ENCODE measurements around the gene GSTP1. TPM values are rescaled to one million over a fixed set of nuclear protein-coding genes. Genes with fewer than 3 reads are reported as not detected.

Gene GSTP1
- 100 to 1,000 TPM; 462 to 474 TPM for total RNA-seq
- polyA plus RNA-seq = 333 TPM

- no peaks in the 10 kb centered on the region for H3K36me3 ChIP-seq (ENCODE audit: insufficient read depth, low read length)
- Mint-ChIP-seq H3K27me3 (peaks cover 4 to 10% of the 10 kb centered on the region in 2 donors), H3K4me1 (peaks cover 28 to 47% (median 41%) of the 10 kb centered on the region in 3 donors), H3K36me3 (peaks cover 0 to 11% (median 3%) of the 10 kb centered on the region in 3 donors), H3K9me3 (no peaks in the 10 kb centered on the region), H3K27ac (peak within 1 kb of the TSS; percentile 41 to 98 (median 93)), H3K4me3 (peak within 1 kb of the TSS; percentile 86 to 95 (median 90))
- H3K27me3 ChIP-seq (ENCODE audit: insufficient read depth, low read length, poor library complexity, severe bottlenecking) = no peaks in the 10 kb centered on the region
- CTCF ChIA-PET = interaction anchor here (1.0 to 1.5 kb wide), 4 partner anchors 14 to 32 kb away, joined by 3 to 6 read pairs (median 4); no protein-coding TSS in a partner anchor
- POLR2A ChIA-PET = interaction anchor here (0.6 to 1.0 kb wide), 2 partner anchors 8 to 19 kb away, joined by 3 to 4 read pairs; no protein-coding TSS in a partner anchor
- no peaks in the 10 kb centered on the region for H3K9me3 ChIP-seq (ENCODE audit: low read length)
- peak within 1 kb of the TSS; percentile 55 for H3K4me3 ChIP-seq (ENCODE audit: low read length)
- peaks cover 29% of the 10 kb centered on the region for H3K4me1 ChIP-seq (ENCODE audit: insufficient read depth, low read length)
- H3K27ac ChIP-seq (ENCODE audit: low read depth, low read length) = peak within 1 kb of the TSS; percentile 65
- peak; percentile 70 to 87 (median 74) for DNase-seq
Measured at GRCh38 chr11:67583247-67584204, at the start of gene GSTP1. Gene GSTP1 (plus strand): TSS chr11:67583812. CDS start chr11:67583844, 32 bp downstream.

- H3K9me3 Mint-ChIP-seq = peaks cover 3 to 13% (median 12%) of the 10 kb centered on the region in 5 donors
- no peaks in the 10 kb centered on the region for H3K36me3 Mint-ChIP-seq
- H3K4me3 ChIP-seq (ENCODE audit: low read length) = no peak overlapping the region
- CTCF ChIA-PET = no interaction called here
- no peaks in the 10 kb centered on the region for H3K27me3 ChIP-seq (ENCODE audit: insufficient read depth, low read length, poor library complexity, severe bottlenecking)
- no peaks in the 10 kb centered on the region for H3K36me3 ChIP-seq (ENCODE audit: insufficient read depth, low read length)
- no peaks in the 10 kb centered on the region for H3K4me1 Mint-ChIP-seq
- H3K27me3 Mint-ChIP-seq = peaks cover 6 to 9% of the 10 kb centered on the region in 2 donors
- no peaks in the 10 kb centered on the region for H3K4me1 ChIP-seq (ENCODE audit: insufficient read depth, low read length)
- H3K27ac Mint-ChIP-seq = no peak overlapping the region
- POLR2A ChIA-PET = no interaction called here
- H3K9me3 ChIP-seq (ENCODE audit: low read length) = no peaks in the 10 kb centered on the region
- DNase-seq = no peak
- no peak overlapping the region for H3K27ac ChIP-seq (ENCODE audit: low read depth, low read length)
- H3K4me3 Mint-ChIP-seq = no peak overlapping the region
Measured at GRCh38 chr11:67534070-67534679, 49.4 kb upstream of the GSTP1 start.

- no peak overlapping the region for H3K4me3 Mint-ChIP-seq
- H3K27ac ChIP-seq (ENCODE audit: low read depth, low read length) = no peak overlapping the region
- no peaks in the 10 kb centered on the region for H3K36me3 Mint-ChIP-seq
- no peaks in the 10 kb centered on the region for H3K27me3 ChIP-seq (ENCODE audit: insufficient read depth, low read length, poor library complexity, severe bottlenecking)
- POLR2A ChIA-PET = no interaction called here
- H3K27ac Mint-ChIP-seq = no peak overlapping the region
- peaks cover 3 to 7% of the 10 kb centered on the region in 2 donors for H3K27me3 Mint-ChIP-seq
- no peak for DNase-seq
- H3K4me1 Mint-ChIP-seq = no peaks in the 10 kb centered on the region
- H3K36me3 ChIP-seq (ENCODE audit: insufficient read depth, low read length) = no peaks in the 10 kb centered on the region
- H3K9me3 ChIP-seq (ENCODE audit: low read length) = no peaks in the 10 kb centered on the region
- H3K4me1 ChIP-seq (ENCODE audit: insufficient read depth, low read length) = no peaks in the 10 kb centered on the region
- H3K4me3 ChIP-seq (ENCODE audit: low read length) = no peak overlapping the region
- CTCF ChIA-PET = no interaction called here
- peaks cover 3 to 13% (median 12%) of the 10 kb centered on the region in 5 donors for H3K9me3 Mint-ChIP-seq
Measured at GRCh38 chr11:67535561-67535960, 48.1 kb upstream of the GSTP1 start.

DNA sequence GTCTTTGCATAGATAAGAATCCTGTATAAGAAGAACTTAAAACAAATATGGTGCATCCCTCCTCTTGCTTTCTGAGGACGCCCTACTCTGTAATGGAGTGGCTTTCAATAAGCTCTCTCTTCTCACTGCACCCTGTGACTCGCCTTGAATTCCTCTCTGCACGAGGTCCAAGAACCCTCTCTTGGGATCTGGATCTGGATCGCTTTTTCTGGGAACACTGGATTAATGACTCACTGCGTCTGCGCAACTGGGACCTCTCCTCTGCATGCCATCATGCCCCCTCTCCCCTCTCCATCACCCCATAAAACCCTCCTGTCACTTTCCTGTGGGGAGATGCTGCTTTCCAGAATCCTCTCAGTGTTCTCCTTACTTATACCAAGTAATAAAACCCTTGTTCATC is 45.3 kb upstream of the GSTP1 start:
- H3K4me3 Mint-ChIP-seq = no peak overlapping the region
- no peak overlapping the region for H3K4me3 ChIP-seq (ENCODE audit: low read length)
- H3K9me3 Mint-ChIP-seq = peaks cover 3 to 11% (median 11%) of the 10 kb centered on the region in 5 donors
- H3K27me3 Mint-ChIP-seq = peaks cover 3 to 7% of the 10 kb centered on the region in 2 donors
- DNase-seq = no peak
- H3K27ac Mint-ChIP-seq = no peak overlapping the region
- no peaks in the 10 kb centered on the region for H3K4me1 ChIP-seq (ENCODE audit: insufficient read depth, low read length)
- no peaks in the 10 kb centered on the region for H3K4me1 Mint-ChIP-seq
- H3K36me3 ChIP-seq (ENCODE audit: insufficient read depth, low read length) = no peaks in the 10 kb centered on the region
- ChIA-PET POLR2A (no interaction called here), CTCF (no interaction called here)
- no peaks in the 10 kb centered on the region for H3K9me3 ChIP-seq (ENCODE audit: low read length)
- no peak overlapping the region for H3K27ac ChIP-seq (ENCODE audit: low read depth, low read length)
- H3K36me3 Mint-ChIP-seq = no peaks in the 10 kb centered on the region
- H3K27me3 ChIP-seq (ENCODE audit: insufficient read depth, low read length, poor library complexity, severe bottlenecking) = no peaks in the 10 kb centered on the region

DNA sequence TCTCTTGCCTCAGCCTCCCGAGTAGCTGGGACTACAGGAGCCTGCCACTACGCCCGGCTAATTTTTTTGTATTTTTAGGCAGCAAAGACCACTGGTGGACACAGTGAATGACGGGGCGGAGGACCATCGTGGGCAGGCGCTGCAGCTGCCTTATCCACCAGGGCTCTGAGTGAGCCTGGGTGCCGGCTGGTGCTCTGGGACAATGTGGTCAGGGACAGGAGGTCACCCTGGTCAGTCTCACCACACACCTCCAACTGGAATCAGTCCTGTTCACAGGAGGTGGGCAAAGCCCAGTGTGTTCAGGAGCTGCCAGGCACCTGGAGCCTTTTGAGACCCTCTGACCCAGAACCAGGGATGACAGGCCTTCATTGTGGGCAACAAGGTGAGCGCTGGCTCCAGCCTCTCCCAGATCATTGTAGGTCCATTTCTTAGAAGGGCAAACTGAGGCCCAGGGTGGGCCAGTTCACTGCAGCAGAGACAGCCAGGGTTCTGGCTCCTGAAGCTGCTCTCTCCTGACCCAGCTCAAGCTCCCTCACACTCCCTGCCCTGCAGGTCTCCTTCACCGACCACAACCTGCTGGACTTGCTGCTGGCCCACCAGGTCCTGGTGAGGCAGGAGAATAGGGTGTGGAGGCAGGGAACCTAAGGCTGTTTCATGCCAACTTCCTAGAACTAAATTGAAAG is 44.6 kb upstream of the GSTP1 start:
- Mint-ChIP-seq H3K27me3 (peaks cover 3 to 7% of the 10 kb centered on the region in 2 donors), H3K4me1 (no peaks in the 10 kb centered on the region), H3K9me3 (peaks cover 3 to 9% (median 5%) of the 10 kb centered on the region in 5 donors), H3K27ac (no peak overlapping the region), H3K4me3 (no peak overlapping the region), H3K36me3 (no peaks in the 10 kb centered on the region)
- ChIA-PET POLR2A (no interaction called here), CTCF (no interaction called here)
- Histone ChIP-seq H3K4me1 (ENCODE audit: insufficient read depth, low read length) (no peaks in the 10 kb centered on the region), H3K36me3 (ENCODE audit: insufficient read depth, low read length) (no peaks in the 10 kb centered on the region), H3K9me3 (ENCODE audit: low read length) (no peaks in the 10 kb centered on the region), H3K4me3 (ENCODE audit: low read length) (no peak overlapping the region), H3K27ac (ENCODE audit: low read depth, low read length) (no peak overlapping the region), H3K27me3 (ENCODE audit: insufficient read depth, low read length, poor library complexity, severe bottlenecking) (no peaks in the 10 kb centered on the region)
- no peak for DNase-seq

GRCh38 chr11:67539550-67539949 is 44.1 kb upstream of the GSTP1 start:
- CTCF ChIA-PET = no interaction called here
- H3K9me3 Mint-ChIP-seq = peaks cover 1 to 5% (median 1%) of the 10 kb centered on the region in 5 donors
- Histone ChIP-seq H3K36me3 (ENCODE audit: insufficient read depth, low read length) (no peaks in the 10 kb centered on the region), H3K27ac (ENCODE audit: low read depth, low read length) (no peak overlapping the region), H3K27me3 (ENCODE audit: insufficient read depth, low read length, poor library complexity, severe bottlenecking) (no peaks in the 10 kb centered on the region), H3K4me3 (ENCODE audit: low read length) (no peak overlapping the region), H3K9me3 (ENCODE audit: low read length) (no peaks in the 10 kb centered on the region), H3K4me1 (ENCODE audit: insufficient read depth, low read length) (no peaks in the 10 kb centered on the region)
- no peak for DNase-seq
- no peaks in the 10 kb centered on the region for H3K4me1 Mint-ChIP-seq
- no peak overlapping the region for H3K27ac Mint-ChIP-seq
- H3K36me3 Mint-ChIP-seq = no peaks in the 10 kb centered on the region
- POLR2A ChIA-PET = no interaction called here
- no peak overlapping the region for H3K4me3 Mint-ChIP-seq
- peaks cover 3 to 6% of the 10 kb centered on the region in 2 donors for H3K27me3 Mint-ChIP-seq

DNA sequence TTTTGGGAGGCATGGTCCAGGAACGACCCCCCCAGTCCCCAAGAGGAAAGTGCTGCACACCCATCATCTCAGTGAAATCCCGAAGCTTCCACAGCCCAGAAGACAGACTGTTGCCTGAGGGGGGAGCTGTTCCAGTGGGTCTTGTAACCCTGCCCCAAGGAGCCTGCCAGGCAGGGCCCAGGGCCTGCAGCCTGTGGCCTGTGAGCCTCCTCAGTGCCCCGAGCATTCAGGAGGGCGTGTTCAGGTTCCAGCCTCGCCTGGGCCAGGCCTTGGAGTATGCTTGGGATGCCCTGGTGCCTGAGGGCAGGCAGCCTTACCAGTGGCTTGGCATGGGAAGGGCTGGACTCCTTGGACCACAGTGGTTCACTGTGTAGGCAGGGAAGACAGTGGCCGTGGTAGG is 42.4 kb upstream of the GSTP1 start:
- Histone ChIP-seq H3K27ac (ENCODE audit: low read depth, low read length) (no peak overlapping the region), H3K27me3 (ENCODE audit: insufficient read depth, low read length, poor library complexity, severe bottlenecking) (no peaks in the 10 kb centered on the region), H3K4me1 (ENCODE audit: insufficient read depth, low read length) (no peaks in the 10 kb centered on the region), H3K36me3 (ENCODE audit: insufficient read depth, low read length) (no peaks in the 10 kb centered on the region), H3K9me3 (ENCODE audit: low read length) (no peaks in the 10 kb centered on the region), H3K4me3 (ENCODE audit: low read length) (no peak overlapping the region)
- no peaks in the 10 kb centered on the region for H3K4me1 Mint-ChIP-seq
- H3K9me3 Mint-ChIP-seq = no peaks in the 10 kb centered on the region
- no peak for DNase-seq
- POLR2A ChIA-PET = no interaction called here
- CTCF ChIA-PET = no interaction called here
- no peak overlapping the region for H3K27ac Mint-ChIP-seq
- H3K36me3 Mint-ChIP-seq = no peaks in the 10 kb centered on the region
- H3K27me3 Mint-ChIP-seq = peaks cover 3 to 6% of the 10 kb centered on the region in 2 donors
- H3K4me3 Mint-ChIP-seq = no peak overlapping the region
